IMR-90 (cell line): Measurements from ENCODE around the gene RECK. TPM values are rescaled to one million over a fixed set of nuclear protein-coding genes. Genes with fewer than 3 reads are reported as not detected.

Experiments used
- ATAC-seq: fragments of 200-7000 bp; cut with Tn5 transposase; 2 replicates; pipeline ENCODE4 v1.9.1; 2020; ENCODE audit warnings: low read depth, mild to moderate bottlenecking, moderate library complexity
- BruUV-seq: library from RNA; stranded (reverse); fragments of 400-500 nt; replicated peaks from 2 replicates; lab custom pipeline; 2021; lab: Mats Ljungman, UMichigan
- CTCF ChIA-PET: fragments of 300-600 bp; formaldehyde crosslinking; extraction: SDS; loops from one replicate; lab custom pipeline; 2021; ENCODE audit warnings: antibody characterized with exemption; lab: Yijun Ruan, JAX
- POLR2A ChIA-PET: fragments of 300-600 bp; sonication (Branson Sonifier 250); formaldehyde crosslinking; loops from one replicate; lab custom pipeline; 2022; ENCODE audit warnings: antibody characterized with exemption; ENCODE audit not compliant: unreplicated experiment; lab: Charles Lee
- DNase-seq: peaks from one replicate; pipeline ENCODE4 v3.0.0; 2013
- H2AFZ ChIP-seq: replicated peaks from 2 replicates; pipeline ENCODE3; 2013; ENCODE audit warnings: low read length, mild to moderate bottlenecking; ENCODE audit not compliant: poor library complexity
- H2AK5ac ChIP-seq: 2 replicates; pipeline ENCODE4 v1.6.1; 2013; ENCODE audit warnings: low read depth, low read length, inconsistent platforms
- H2AK9ac ChIP-seq: replicated peaks from 2 replicates; pipeline ENCODE3; 2013; ENCODE audit warnings: mild to moderate bottlenecking, low read depth, low read length, moderate library complexity; ENCODE audit not compliant: poor library complexity
- H2BK120ac ChIP-seq: 2 replicates; pipeline ENCODE4 v1.6.1; 2013; ENCODE audit warnings: low read depth, low read length, inconsistent platforms
- H2BK15ac ChIP-seq: 3 replicates; pipeline ENCODE4 v1.6.1; 2013; ENCODE audit warnings: low read depth, low read length, inconsistent platforms
- H2BK20ac ChIP-seq: 2 replicates; pipeline ENCODE4 v1.6.1; 2013; ENCODE audit warnings: low read depth, mild to moderate bottlenecking, inconsistent platforms, low read length, moderate library complexity
- H2BK5ac ChIP-seq: 2 replicates; pipeline ENCODE4 v1.6.1; 2013; ENCODE audit warnings: mild to moderate bottlenecking, low read depth, low read length, inconsistent platforms; ENCODE audit not compliant: poor library complexity, severe bottlenecking
- H3K14ac ChIP-seq: replicated peaks from 2 replicates; pipeline ENCODE4 v1.6.1; 2013; ENCODE audit warnings: low read depth, low read length, inconsistent platforms
- H3K18ac ChIP-seq: 2 replicates; pipeline ENCODE4 v1.6.1; 2013; ENCODE audit warnings: low read depth, low read length, control low read depth
- H3K23ac ChIP-seq: 2 replicates; pipeline ENCODE4 v1.6.1; 2013; ENCODE audit warnings: low read depth, low read length, inconsistent platforms
- H3K27ac ChIP-seq: 2 replicates; pipeline ENCODE4 v1.5.1; 2013; ENCODE audit warnings: mild to moderate bottlenecking, control low read depth, low read length; ENCODE audit not compliant: insufficient read depth
- H3K27me3 ChIP-seq: 2 replicates; pipeline ENCODE4 v1.6.1; 2013; ENCODE audit warnings: low read length; ENCODE audit not compliant: control insufficient read depth, insufficient read depth
- H3K36me3 ChIP-seq: 2 replicates; pipeline ENCODE4 v1.6.1; 2013; ENCODE audit warnings: low read length, mixed read lengths; ENCODE audit not compliant: control insufficient read depth, insufficient read depth
- H3K4ac ChIP-seq: 2 replicates; pipeline ENCODE4 v1.6.1; 2013; ENCODE audit warnings: low read depth, low read length, inconsistent platforms
- H3K4me1 ChIP-seq: 2 replicates; pipeline ENCODE4 v1.6.1; 2013; ENCODE audit warnings: low read length, mixed read lengths; ENCODE audit not compliant: control insufficient read depth, insufficient read depth
- H3K4me2 ChIP-seq: 2 replicates; pipeline ENCODE4 v1.6.1; 2013; ENCODE audit warnings: low read depth, mild to moderate bottlenecking, control low read depth, low read length, moderate library complexity
- H3K4me3 ChIP-seq: 2 replicates; pipeline ENCODE4 v1.5.1; 2013; ENCODE audit warnings: low read depth, mild to moderate bottlenecking, control low read depth, low read length, moderate library complexity; ENCODE audit not compliant: insufficient read depth
- H3K56ac ChIP-seq: 2 replicates; pipeline ENCODE4 v1.6.1; 2013; ENCODE audit warnings: low read length, inconsistent platforms; ENCODE audit not compliant: insufficient read depth; ENCODE audit errors: extremely low read depth
- H3K79me1 ChIP-seq, 2 experiments: 2 replicates each; pipeline ENCODE4 v1.6.1; 2013; ENCODE audit warnings: low read length in 2 of 2, inconsistent platforms in 1 of 2, low read depth in 1 of 2
- H3K9ac ChIP-seq: 2 replicates; pipeline ENCODE4 v1.6.1; 2013; ENCODE audit warnings: low read depth, low read length, control low read depth
- H3K9me1 ChIP-seq: 2 replicates; pipeline ENCODE4 v1.6.1; 2013; ENCODE audit warnings: low read length, inconsistent platforms; ENCODE audit not compliant: insufficient read depth
- H3K9me3 ChIP-seq: 2 replicates; pipeline ENCODE4 v1.6.1; 2013; ENCODE audit warnings: low read length; ENCODE audit not compliant: control insufficient read depth, insufficient read depth
- H4K20me1 ChIP-seq: 2 replicates; pipeline ENCODE4 v1.6.1; 2013; ENCODE audit warnings: low read length, inconsistent platforms; ENCODE audit not compliant: insufficient read depth
- H4K5ac ChIP-seq: 2 replicates; pipeline ENCODE4 v1.6.1; 2013; ENCODE audit warnings: mild to moderate bottlenecking, low read depth, low read length, control low read depth
- H4K8ac ChIP-seq, 2 experiments: 2 replicates each; pipeline ENCODE4 v1.6.1; 2013; ENCODE audit warnings: low read depth in 2 of 2, low read length in 2 of 2, control low read depth in 1 of 2, inconsistent platforms in 1 of 2
- H4K91ac ChIP-seq: 2 replicates; pipeline ENCODE4 v1.6.1; 2013; ENCODE audit warnings: low read depth, low read length, inconsistent platforms; ENCODE audit not compliant: insufficient read depth
- MAFK ChIP-seq: IDR thresholded peaks from 2 replicates; pipeline ENCODE4 v1.6.1; 2012; ENCODE audit warnings: low read depth, low read length, improper control_type of control experiment
- WGBS, 2 experiments: methylation state at CpG; one replicate each; pipeline versions ENCODE4 v1.1.5 to v1.1.7; 2013; ENCODE audit warnings: missing lambda C conversion rate in 2 of 2; ENCODE audit not compliant: insufficient read length in 1 of 2; ENCODE audit errors: extremely low coverage in 2 of 2; 5-methylcytosine and 5-hydroxymethylcytosine counted together
- dilution Hi-C: fragments of 300-500 bp; cut with HindIII; formaldehyde crosslinking; loops from one replicate; pipeline ENCODE4 v1.14.3; 2018; ENCODE audit warnings: low sequenced_read_pairs; ENCODE audit not compliant: unreplicated experiment
- in situ Hi-C: fragments of 300-500 bp; cut with MboI; formaldehyde crosslinking; loops from 3 replicates; pipeline ENCODE4 v1.14.3; 2019; ENCODE audit warnings: low sequenced_read_pairs, inconsistent platforms, mixed read lengths
- intact Hi-C: fragments of 100-400 bp; cut with micrococcal nuclease; formaldehyde crosslinking; loops from 2 replicates; pipeline ENCODE4 v1.10.0; 2022
- polyA plus RNA-seq, 3 experiments: library from polyadenylated mRNA; depleted of rRNA; stranded (reverse); fragments of >200 nt; gene quantifications; 2 replicates each; pipeline ENCODE4 v1.2.3, GENCODE V29; 2012; ENCODE audit warnings: low replicate concordance in 1 of 3
- total RNA-seq: library from RNA; depleted of rRNA; stranded (reverse); fragments of >200 nt; gene quantifications from 2 replicates; pipeline ENCODE4 v1.2.3, GENCODE V29; 2012

RECK gene
- total and polyA plus RNA-seq, 2 of the 4 experiments (the other 2 are of a cell fraction): 23.5 to 44.0 TPM

- Histone ChIP-seq H3K56ac (no peak overlapping the region), H2AK9ac (no peak overlapping the region), H3K9me1 (peaks cover 14% of the 10 kb centered on the region), H3K27ac (no peak overlapping the region), H2AFZ (no peak overlapping the region), H4K91ac (no peak overlapping the region), H3K4me3 (no peak overlapping the region), H3K9me3 (no peaks in the 10 kb centered on the region), H2AK5ac (no peak overlapping the region), H3K36me3 (peaks cover 1% of the 10 kb centered on the region), H4K5ac (no peak overlapping the region), H3K9ac (no peak overlapping the region), H2BK5ac (no peak overlapping the region), H4K20me1 (peaks cover 75% of the 10 kb centered on the region), H2BK15ac (no peak overlapping the region), H2BK120ac (no peak overlapping the region), H3K4me2 (no peak overlapping the region), H3K18ac (no peak overlapping the region), H3K14ac (no peak overlapping the region), H3K4ac (no peak overlapping the region), H3K23ac (no peak overlapping the region), H3K79me1 (peaks cover 7 to 69% of the 10 kb centered on the region in 2 experiments; a peak in 3 of 4 replicates), H3K27me3 (no peaks in the 10 kb centered on the region), H2BK20ac (no peak overlapping the region), H4K8ac (no peak overlapping the region), H3K4me1 (peaks cover 21% of the 10 kb centered on the region)
- POLR2A ChIA-PET: no interaction called here
- intact Hi-C loops (no loop called here), in situ Hi-C loops (no loop called here), dilution Hi-C loops (no loop called here)
- 100% methylated on average over 1 of the region's 2 CpGs; no CpG with 5 or more reads in 1 of the 2 experiments for WGBS, 2 experiments
- ATAC-seq (no peak), DNase-seq (no peak)
- no peak for TF ChIP-seq MAFK
- BruUV-seq: no TSS peak
- CTCF ChIA-PET: no interaction called here
Measured at GRCh38 chr9:36051317-36051716, 14.6 kb downstream of the RECK start.
